ENCODE measurements around the gene CAMK2N1. TPM values are rescaled to one million over a fixed set of nuclear protein-coding genes. Genes with fewer than 3 reads are reported as not detected.

The CAMK2N1 gene
- total and polyA plus RNA-seq, 2 of the 13 experiments (the other 11 are each of a cell fraction or from before 2014, with no cell fraction given), result 38.0 to 38.6 TPM

DNA sequence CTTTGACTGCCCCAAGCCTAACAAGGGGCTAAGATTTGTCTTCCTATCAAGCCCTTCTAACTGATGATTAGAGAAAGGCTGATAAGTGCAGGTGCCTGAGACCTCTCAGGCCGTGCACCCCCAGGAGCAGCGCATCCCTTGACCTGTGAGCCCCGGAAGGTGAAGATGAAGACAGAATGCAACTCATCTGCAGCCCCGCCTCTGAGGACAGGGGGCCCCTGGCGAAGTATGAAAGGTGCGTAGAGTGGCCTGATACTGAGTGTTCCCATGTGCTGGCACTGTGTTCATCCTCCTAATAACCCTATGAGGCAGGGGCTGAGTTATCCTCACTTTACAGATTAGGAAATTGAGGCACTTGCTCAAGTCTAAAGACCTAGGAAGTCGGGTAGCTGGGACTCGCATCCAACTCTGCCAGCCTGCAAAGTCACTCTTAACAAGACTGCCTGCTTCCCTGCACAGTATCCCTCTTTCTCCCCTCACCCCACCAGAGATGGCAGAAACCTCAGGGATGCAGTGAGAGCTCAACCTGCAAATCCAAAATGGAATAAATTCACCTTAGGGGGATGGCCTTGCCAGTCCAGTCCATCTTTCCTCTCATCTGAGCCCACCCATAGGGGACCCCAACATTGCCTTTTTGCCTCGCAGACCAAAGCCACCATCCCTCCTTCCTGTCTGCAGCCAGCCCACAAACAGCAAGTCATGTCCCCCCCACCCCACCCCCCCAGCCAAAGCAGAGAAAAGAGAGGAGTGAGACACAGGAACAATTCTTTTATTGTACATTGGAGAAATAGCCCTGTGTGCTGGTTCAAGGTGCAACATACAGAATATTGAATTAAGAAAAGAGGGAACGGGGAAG lies 4.1 kb downstream of the CAMK2N1 start (continued):
- TF ChIP-seq GABPA (IDR thresholded peaks at IDR 0.05; ENCODE audit: low read depth, low read length), result no peak
- TF ChIP-seq GABPA (CRISPR knock-in tag; IDR thresholded peaks at IDR 0.05; ENCODE audit: low read depth), result no peak
- TF ChIP-seq XBP1 (CRISPR knock-in tag; IDR thresholded peaks at IDR 0.05), result no peak
- no peak for TF ChIP-seq ZNF20 (CRISPR knock-in tag; IDR thresholded peaks at IDR 0.05)
- TF ChIP-seq ZNF747 (CRISPR knock-in tag; IDR thresholded peaks at IDR 0.05; ENCODE audit: borderline replicate concordance), result no peak
- no peak for TF ChIP-seq KDM3A (CRISPR knock-in tag; IDR thresholded peaks at IDR 0.05; ENCODE audit: low read depth)
- peak; percentile 55; the same call in 1 of the 2 replicates for TF ChIP-seq ZXDC (CRISPR knock-in tag; IDR thresholded peaks at IDR 0.05)
- no peak for TF ChIP-seq ZNF17 (CRISPR knock-in tag; IDR thresholded peaks at IDR 0.05)
- peak; percentile 83 for TF ChIP-seq SRSF1 (optimal IDR thresholded peaks at IDR 0.05; ENCODE audit: low read depth, low read length)
- no peak for TF ChIP-seq GABPB1 (CRISPR knock-in tag; IDR thresholded peaks at IDR 0.05)
- no peak for TF ChIP-seq E2F5 (CRISPR knock-in tag; conservative IDR thresholded peaks at IDR 0.05)
- peak; percentile 76 for TF ChIP-seq ZNF326 (CRISPR knock-in tag; IDR thresholded peaks at IDR 0.05; ENCODE audit: borderline replicate concordance)
- 0 out of 2 replicates have a peak, but pooled peaks have one; percentile 18 for TF ChIP-seq ZNF160 (CRISPR knock-in tag; IDR thresholded peaks at IDR 0.05)
- TF ChIP-seq, protein P1, sequence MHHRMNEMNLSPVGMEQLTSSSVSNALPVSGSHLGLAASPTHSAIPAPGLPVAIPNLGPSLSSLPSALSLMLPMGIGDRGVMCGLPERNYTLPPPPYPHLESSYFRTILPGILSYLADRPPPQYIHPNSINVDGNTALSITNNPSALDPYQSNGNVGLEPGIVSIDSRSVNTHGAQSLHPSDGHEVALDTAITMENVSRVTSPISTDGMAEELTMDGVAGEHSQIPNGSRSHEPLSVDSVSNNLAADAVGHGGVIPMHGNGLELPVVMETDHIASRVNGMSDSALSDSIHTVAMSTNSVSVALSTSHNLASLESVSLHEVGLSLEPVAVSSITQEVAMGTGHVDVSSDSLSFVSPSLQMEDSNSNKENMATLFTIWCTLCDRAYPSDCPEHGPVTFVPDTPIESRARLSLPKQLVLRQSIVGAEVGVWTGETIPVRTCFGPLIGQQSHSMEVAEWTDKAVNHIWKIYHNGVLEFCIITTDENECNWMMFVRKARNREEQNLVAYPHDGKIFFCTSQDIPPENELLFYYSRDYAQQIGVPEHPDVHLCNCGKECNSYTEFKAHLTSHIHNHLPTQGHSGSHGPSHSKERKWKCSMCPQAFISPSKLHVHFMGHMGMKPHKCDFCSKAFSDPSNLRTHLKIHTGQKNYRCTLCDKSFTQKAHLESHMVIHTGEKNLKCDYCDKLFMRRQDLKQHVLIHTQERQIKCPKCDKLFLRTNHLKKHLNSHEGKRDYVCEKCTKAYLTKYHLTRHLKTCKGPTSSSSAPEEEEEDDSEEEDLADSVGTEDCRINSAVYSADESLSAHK (CRISPR knock-in tag; IDR thresholded peaks at IDR 0.05; ENCODE audit: borderline replicate concordance), result no peak
- TF ChIP-seq, protein P2, sequence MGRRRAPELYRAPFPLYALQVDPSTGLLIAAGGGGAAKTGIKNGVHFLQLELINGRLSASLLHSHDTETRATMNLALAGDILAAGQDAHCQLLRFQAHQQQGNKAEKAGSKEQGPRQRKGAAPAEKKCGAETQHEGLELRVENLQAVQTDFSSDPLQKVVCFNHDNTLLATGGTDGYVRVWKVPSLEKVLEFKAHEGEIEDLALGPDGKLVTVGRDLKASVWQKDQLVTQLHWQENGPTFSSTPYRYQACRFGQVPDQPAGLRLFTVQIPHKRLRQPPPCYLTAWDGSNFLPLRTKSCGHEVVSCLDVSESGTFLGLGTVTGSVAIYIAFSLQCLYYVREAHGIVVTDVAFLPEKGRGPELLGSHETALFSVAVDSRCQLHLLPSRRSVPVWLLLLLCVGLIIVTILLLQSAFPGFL (CRISPR knock-in tag; IDR thresholded peaks at IDR 0.05), result no peak
- TF ChIP-seq, protein P3, sequence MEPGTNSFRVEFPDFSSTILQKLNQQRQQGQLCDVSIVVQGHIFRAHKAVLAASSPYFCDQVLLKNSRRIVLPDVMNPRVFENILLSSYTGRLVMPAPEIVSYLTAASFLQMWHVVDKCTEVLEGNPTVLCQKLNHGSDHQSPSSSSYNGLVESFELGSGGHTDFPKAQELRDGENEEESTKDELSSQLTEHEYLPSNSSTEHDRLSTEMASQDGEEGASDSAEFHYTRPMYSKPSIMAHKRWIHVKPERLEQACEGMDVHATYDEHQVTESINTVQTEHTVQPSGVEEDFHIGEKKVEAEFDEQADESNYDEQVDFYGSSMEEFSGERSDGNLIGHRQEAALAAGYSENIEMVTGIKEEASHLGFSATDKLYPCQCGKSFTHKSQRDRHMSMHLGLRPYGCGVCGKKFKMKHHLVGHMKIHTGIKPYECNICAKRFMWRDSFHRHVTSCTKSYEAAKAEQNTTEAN (CRISPR knock-in tag; conservative IDR thresholded peaks at IDR 0.05), result no peak
- TF ChIP-seq PAF1 (CRISPR knock-in tag; IDR thresholded peaks at IDR 0.05), result no peak; the same call in 1 of the 2 replicates
- no peak for TF ChIP-seq ATM (IDR thresholded peaks at IDR 0.05; ENCODE audit: borderline replicate concordance)
- TF ChIP-seq ZNF619 (CRISPR knock-in tag; IDR thresholded peaks at IDR 0.05), result no peak
- TF ChIP-seq ZNF460 (CRISPR knock-in tag; IDR thresholded peaks at IDR 0.05; ENCODE audit: borderline replicate concordance), result no peak
